Smooth muscle cell of bladder (primary cell): Measurements from ENCODE around the gene CUL9. TPM values are rescaled to one million over a fixed set of nuclear protein-coding genes. Genes with fewer than 3 reads are reported as not detected.

Experiments
- total RNA-seq: library from RNA; depleted of rRNA; stranded (reverse); fragments of >200 nt; gene quantifications from 2 replicates; pipeline ENCODE4 v1.2.3, GENCODE V29; 2014

CUL9 gene
- 18.5 and 27.7 TPM in 2 replicates for total RNA-seq

DNA sequence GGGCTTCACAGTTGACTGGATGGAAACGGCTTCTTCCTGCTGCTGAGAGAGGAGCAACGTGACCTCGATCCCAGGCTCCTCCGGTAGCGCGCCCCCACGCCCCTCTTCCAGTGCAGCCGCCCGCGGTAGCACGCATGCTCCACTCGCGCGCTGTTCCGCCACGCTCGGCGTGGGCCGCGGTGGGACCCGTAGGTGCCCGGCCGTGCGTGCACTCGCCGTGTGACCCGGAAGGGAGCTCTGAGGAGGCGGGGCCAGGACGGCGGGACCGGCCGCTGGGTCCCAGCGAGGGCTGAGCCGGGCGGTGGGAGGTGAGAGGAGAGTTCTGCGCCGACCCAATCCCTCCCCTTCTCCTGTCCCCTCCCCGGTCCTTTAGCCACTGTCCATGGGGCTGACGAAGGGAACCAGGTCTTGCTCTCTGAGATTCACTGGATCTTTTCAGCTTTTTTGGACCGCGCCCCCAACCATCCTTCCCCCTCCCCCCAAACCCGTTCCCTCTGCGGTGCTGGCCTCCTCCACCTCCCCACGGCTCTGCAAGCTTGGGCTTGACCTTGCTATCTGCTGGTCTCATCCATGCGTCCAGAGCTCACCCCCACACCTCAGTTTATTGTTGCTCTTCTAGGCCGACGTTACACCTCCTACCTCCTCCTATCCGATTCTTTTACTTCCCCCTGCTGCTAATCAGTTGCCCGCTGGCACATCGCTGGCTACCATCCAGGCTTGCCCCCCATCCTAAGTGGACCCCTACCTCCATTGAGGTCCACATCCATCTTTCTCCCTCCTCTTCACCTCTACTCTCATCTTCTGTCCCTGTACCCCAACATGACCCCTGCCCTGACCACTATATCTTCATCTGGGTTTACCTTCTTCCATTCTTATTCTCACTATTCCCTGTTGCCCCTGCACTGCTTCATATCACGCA lies at the start of gene CUL9:
Gene CUL9, plus strand, starts transcription at position 255 of the 919 bp plus-strand sequence. CDS start 2,115 bp downstream, outside the sequence.

DNA sequence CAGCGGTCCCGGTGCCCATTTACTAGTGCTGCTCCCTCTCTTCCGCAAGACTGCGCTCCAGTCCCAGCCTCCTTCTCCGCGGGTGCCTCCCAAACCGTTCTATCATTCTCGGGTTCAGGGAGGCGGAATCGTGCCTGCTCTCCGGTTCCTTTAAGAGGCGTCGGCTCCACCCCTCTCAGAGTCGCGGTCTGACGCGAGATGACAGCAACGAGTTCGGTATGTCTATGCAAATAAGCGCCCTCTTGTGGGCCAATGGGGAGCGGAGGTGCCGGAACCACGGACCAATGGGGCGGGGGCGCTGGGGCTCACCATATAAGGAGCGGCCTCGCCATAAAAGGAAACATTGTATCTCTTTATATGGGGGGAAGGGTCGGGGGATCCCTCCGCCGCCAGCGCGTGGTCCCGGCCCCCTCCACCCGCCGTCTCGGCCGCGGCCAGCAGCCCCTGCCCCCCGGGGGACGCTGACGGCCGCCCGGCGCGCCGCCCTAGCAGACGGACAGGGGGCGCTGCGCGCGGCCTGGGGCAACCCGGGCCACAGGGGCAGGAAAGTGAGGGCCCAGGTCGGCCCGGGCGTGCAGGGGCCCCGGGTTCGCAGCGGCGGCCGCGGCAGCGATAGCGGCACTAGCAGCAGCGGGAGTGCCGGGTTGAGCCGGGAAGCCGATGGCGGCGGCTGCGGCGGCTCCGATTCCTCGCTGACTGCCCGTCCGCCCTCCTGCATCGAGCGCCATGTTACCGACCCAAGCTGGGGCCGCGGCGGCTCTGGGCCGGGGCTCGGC lies 10.9 kb upstream of the CUL9 start, which contains the start of gene SRF:
Gene SRF, plus strand, starts transcription at position 339 of the 776 bp plus-strand sequence. Its CDS starts 388 bp downstream, at position 727.

DNA sequence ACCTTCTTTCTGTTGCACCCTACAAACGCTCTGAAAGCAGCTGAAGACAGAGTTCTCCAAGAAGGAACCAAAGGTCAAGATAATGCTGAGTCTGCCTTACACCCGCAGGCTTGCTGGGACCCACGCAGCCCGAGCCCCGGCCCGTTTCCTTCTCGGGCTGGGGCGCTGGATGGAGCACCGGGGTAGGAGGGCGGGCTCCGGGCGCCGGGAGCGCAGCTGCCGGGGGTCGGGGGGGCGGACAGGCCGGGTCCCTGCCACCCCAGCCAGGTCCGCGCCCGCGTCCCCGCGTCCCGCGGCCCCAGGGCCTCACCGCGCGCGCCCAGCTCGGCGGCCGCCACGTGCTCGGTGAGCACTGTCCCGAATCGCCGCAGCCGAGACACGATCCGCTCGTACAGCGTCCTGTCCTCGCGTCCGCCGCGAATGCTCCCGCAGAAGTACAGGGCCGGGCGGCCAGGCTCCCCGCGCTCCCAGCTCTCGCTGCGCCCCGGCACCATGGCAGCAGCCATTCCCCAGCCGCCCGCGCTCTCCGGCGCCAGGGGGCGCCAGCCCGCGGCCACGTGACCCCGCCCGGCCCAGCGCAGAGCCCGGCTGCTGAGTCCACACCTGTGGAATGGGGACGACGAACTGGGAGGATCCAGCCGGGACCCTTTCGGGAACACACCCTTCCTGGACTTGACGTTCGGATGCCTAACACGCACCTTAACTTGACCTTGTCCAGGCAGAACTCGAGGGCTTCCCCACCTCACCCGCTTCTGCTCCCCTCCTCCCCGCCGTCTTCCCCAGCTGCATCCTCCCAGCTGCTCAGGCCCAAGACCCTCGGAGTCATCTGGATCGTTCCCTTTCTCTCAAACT lies 47.2 kb downstream of the CUL9 start, which contains the start of gene DNPH1:
Gene DNPH1, minus strand, starts transcription at position 531 of the 852 bp plus-strand sequence. Its CDS starts 25 bp downstream, at position 506.

DNA sequence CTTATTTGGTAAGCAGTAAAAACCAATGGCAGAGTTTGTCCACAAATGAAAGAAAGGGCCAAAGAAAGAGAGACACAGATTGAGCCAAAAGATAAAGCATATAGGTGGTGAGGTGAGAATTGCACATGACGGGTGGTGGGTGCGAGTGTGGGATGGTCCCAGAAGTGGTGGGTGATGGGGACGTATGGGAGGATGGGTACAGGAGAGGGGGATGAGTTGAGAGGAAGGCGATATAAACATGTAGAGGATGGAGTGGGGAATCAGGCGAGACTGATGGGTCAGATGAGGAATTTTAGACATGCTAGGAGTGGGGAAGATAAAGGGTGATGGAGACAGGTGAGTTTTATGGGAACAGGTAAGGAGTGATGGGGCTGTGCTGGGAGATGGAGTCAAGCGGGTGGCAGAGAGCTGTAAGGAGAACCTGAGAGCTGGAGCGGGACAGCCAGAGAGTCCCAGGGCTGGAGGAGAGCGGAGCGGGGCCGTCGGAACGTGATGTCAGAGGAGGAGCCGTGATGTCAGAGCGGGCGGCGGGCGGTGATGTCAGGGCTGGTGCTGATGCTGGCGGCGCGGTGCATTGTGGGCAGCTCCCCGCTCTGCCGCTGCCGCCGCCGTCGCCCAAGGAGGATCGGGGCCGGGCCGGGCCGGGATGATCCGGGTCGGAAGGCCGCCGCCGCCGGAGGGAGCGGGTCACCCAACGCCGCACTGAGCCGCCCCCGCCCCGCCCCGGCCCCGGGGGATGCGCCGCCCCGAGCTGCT lies 61.1 kb downstream of the CUL9 start, which contains the start of gene TTBK1:
Gene TTBK1, plus strand, starts transcription at position 574 of the 756 bp plus-strand sequence. CDS start 3,180 bp downstream, outside the sequence.

Other genes starting within 250 kb of the CUL9 start
- gene GNMT, start 221.4 kb upstream of the CUL9 start, total RNA-seq = not detected in 2 replicates
- 23.5 and 53.9 TPM in 2 replicates for gene PEX6, start 203.0 kb upstream of the CUL9 start, total RNA-seq
- gene PPP2R5D, start 197.6 kb upstream of the CUL9 start, total RNA-seq = 29.6 and 31.5 TPM in 2 replicates
- 59.2 and 66.3 TPM in 2 replicates for gene MEA1, start 168.2 kb upstream of the CUL9 start, total RNA-seq
- 64.4 and 86.1 TPM in 2 replicates for gene KLHDC3, start 167.9 kb upstream of the CUL9 start, total RNA-seq
- gene RRP36, start 160.6 kb upstream of the CUL9 start, total RNA-seq = 76.1 and 80.2 TPM in 2 replicates
- gene CUL7, start 128.3 kb upstream of the CUL9 start, total RNA-seq = 44.5 and 49.3 TPM in 2 replicates
- 16.5 and 18.1 TPM in 2 replicates for gene MRPL2, start 122.8 kb upstream of the CUL9 start, total RNA-seq
- 15.5 and 18.7 TPM in 2 replicates for gene KLC4, start 122.6 kb upstream of the CUL9 start, total RNA-seq
- 141 and 147 TPM in 2 replicates for gene PTK7, start 105.9 kb upstream of the CUL9 start, total RNA-seq
- gene SRF, start 10.9 kb upstream of the CUL9 start, total RNA-seq = 13.8 and 18.7 TPM in 2 replicates
- 45.9 and 54.5 TPM in 2 replicates for gene DNPH1, start 47.3 kb downstream of the CUL9 start, total RNA-seq
- not detected in 2 replicates for gene TTBK1, start 61.3 kb downstream of the CUL9 start, total RNA-seq
- gene SLC22A7, start 116.1 kb downstream of the CUL9 start, total RNA-seq = not detected in 2 replicates
- 0.18 TPM in 1 of 2 replicates, not detected in the other for gene CRIP3, start 126.6 kb downstream of the CUL9 start, total RNA-seq
- gene ZNF318, start 187.5 kb downstream of the CUL9 start, total RNA-seq = 3.4 and 4.5 TPM in 2 replicates
- 16.5 and 17.3 TPM in 2 replicates for gene ABCC10, start 245.3 kb downstream of the CUL9 start, total RNA-seq